Tibial nerve (tissue), 3 donors: ENCODE measurements around the gene AAK1.

Experiments used
- POLR2A ChIP-seq, 2 donors: fragments of 450-650 bp; IDR thresholded peaks; one replicate each; pipeline ENCODE4 v1.6.1; 2017; ENCODE audit warnings: antibody characterized with exemption in 2 of 2, mild to moderate bottlenecking in 2 of 2, moderate library complexity in 2 of 2
- TF ChIP-seq, protein P1 (sequence below), 5 experiments: fragments of 200-600 bp in 3 of 5; fragments of 450-650 bp in 2 of 5; sonication (generic) in 3 of 5; IDR thresholded peaks; one replicate each; pipeline ENCODE4 v1.5.1; 2016 to 2019; ENCODE audit warnings: antibody characterized with exemption in 5 of 5, mild to moderate bottlenecking in 3 of 5, moderate library complexity in 2 of 5

DNA sequence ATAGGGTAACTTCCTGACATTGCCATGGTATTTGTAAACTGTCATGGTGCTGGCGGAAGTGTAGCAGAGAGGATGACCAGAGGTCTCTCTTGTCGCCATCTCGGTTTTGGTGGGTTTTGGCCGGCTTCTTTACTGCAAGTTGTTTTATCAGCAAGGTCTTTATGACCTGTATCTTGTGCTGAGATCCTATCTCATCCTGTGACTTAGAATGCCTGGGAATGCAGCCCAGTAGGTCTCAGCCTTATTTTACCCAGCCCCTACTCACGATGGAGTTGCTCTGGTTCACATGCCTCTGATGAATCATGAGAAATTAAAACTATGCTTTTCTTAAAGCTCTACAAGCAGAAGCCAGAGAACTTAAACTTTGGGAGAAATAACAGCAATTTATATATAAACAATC lies 193.6 kb downstream of the AAK1 start:
- TF ChIP-seq, protein P1, sequence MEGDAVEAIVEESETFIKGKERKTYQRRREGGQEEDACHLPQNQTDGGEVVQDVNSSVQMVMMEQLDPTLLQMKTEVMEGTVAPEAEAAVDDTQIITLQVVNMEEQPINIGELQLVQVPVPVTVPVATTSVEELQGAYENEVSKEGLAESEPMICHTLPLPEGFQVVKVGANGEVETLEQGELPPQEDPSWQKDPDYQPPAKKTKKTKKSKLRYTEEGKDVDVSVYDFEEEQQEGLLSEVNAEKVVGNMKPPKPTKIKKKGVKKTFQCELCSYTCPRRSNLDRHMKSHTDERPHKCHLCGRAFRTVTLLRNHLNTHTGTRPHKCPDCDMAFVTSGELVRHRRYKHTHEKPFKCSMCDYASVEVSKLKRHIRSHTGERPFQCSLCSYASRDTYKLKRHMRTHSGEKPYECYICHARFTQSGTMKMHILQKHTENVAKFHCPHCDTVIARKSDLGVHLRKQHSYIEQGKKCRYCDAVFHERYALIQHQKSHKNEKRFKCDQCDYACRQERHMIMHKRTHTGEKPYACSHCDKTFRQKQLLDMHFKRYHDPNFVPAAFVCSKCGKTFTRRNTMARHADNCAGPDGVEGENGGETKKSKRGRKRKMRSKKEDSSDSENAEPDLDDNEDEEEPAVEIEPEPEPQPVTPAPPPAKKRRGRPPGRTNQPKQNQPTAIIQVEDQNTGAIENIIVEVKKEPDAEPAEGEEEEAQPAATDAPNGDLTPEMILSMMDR (IDR thresholded peaks at IDR 0.05) = no peak
- TF ChIP-seq POLR2A (IDR thresholded peaks at IDR 0.05) = no peak
